H1 (cell line): ENCODE results near the gene OTOGL. TPM values are rescaled to one million over a fixed set of nuclear protein-coding genes. Genes with fewer than 3 reads are reported as not detected.
A peak's percentile ranks its signal among the peaks of the same experiment; 100 is the strongest.

Experiments
- HDAC2 ChIP-seq, 2 experiments: fragments of 300-600 bp in 1 of 2; sonication (generic) in 1 of 2; IDR thresholded peaks; 2 replicates each; pipeline ENCODE4 v1.6.1; 2011 to 2012; ENCODE audit warnings: low read depth in 2 of 2, low read length in 2 of 2, mild to moderate bottlenecking in 2 of 2, moderate library complexity in 2 of 2, borderline replicate concordance in 1 of 2, inconsistent platforms in 1 of 2
- polyA plus RNA-seq, 7 experiments: library from polyadenylated mRNA; depleted of rRNA in 3 of 7; stranded (reverse) in 5 of 7; unstranded in 2 of 7; fragments of >200 nt in 5 of 7; fragments of 200-250 nt in 2 of 7; gene quantifications; 1 replicate in 5 of 7; 2 replicates in 1 of 7; 4 replicates in 1 of 7; pipeline versions ENCODE4 v1.2.1 to v1.2.3, GENCODE V29; 2011 to 2013; ENCODE audit warnings: missing spikeins in 2 of 7, mixed read lengths in 2 of 7
- total RNA-seq: library from RNA; stranded (reverse); fragmentation: NEBNext Ultra II Directional; extraction: Animal tissue kit (Norgen Biotek cat#: 25700); gene quantifications from 2 replicates; pipeline ENCODE4 v1.2.1, GENCODE V29; 2021
- TF ChIP-seq, protein P1 (sequence below): fragments of 300-600 bp; sonication (generic); IDR thresholded peaks from 2 replicates; pipeline ENCODE4 v1.7.1; 2012; ENCODE audit warnings: low read length, moderate library complexity, mild to moderate bottlenecking, inconsistent platforms; ENCODE audit not compliant: insufficient replicate concordance

OTOGL gene
- total and polyA plus RNA-seq, 2 of the 8 experiments (the other 6 are each of a cell fraction or from before 2014, with no cell fraction given) = 0.12 to 0.17 TPM

- TF ChIP-seq, protein P1, sequence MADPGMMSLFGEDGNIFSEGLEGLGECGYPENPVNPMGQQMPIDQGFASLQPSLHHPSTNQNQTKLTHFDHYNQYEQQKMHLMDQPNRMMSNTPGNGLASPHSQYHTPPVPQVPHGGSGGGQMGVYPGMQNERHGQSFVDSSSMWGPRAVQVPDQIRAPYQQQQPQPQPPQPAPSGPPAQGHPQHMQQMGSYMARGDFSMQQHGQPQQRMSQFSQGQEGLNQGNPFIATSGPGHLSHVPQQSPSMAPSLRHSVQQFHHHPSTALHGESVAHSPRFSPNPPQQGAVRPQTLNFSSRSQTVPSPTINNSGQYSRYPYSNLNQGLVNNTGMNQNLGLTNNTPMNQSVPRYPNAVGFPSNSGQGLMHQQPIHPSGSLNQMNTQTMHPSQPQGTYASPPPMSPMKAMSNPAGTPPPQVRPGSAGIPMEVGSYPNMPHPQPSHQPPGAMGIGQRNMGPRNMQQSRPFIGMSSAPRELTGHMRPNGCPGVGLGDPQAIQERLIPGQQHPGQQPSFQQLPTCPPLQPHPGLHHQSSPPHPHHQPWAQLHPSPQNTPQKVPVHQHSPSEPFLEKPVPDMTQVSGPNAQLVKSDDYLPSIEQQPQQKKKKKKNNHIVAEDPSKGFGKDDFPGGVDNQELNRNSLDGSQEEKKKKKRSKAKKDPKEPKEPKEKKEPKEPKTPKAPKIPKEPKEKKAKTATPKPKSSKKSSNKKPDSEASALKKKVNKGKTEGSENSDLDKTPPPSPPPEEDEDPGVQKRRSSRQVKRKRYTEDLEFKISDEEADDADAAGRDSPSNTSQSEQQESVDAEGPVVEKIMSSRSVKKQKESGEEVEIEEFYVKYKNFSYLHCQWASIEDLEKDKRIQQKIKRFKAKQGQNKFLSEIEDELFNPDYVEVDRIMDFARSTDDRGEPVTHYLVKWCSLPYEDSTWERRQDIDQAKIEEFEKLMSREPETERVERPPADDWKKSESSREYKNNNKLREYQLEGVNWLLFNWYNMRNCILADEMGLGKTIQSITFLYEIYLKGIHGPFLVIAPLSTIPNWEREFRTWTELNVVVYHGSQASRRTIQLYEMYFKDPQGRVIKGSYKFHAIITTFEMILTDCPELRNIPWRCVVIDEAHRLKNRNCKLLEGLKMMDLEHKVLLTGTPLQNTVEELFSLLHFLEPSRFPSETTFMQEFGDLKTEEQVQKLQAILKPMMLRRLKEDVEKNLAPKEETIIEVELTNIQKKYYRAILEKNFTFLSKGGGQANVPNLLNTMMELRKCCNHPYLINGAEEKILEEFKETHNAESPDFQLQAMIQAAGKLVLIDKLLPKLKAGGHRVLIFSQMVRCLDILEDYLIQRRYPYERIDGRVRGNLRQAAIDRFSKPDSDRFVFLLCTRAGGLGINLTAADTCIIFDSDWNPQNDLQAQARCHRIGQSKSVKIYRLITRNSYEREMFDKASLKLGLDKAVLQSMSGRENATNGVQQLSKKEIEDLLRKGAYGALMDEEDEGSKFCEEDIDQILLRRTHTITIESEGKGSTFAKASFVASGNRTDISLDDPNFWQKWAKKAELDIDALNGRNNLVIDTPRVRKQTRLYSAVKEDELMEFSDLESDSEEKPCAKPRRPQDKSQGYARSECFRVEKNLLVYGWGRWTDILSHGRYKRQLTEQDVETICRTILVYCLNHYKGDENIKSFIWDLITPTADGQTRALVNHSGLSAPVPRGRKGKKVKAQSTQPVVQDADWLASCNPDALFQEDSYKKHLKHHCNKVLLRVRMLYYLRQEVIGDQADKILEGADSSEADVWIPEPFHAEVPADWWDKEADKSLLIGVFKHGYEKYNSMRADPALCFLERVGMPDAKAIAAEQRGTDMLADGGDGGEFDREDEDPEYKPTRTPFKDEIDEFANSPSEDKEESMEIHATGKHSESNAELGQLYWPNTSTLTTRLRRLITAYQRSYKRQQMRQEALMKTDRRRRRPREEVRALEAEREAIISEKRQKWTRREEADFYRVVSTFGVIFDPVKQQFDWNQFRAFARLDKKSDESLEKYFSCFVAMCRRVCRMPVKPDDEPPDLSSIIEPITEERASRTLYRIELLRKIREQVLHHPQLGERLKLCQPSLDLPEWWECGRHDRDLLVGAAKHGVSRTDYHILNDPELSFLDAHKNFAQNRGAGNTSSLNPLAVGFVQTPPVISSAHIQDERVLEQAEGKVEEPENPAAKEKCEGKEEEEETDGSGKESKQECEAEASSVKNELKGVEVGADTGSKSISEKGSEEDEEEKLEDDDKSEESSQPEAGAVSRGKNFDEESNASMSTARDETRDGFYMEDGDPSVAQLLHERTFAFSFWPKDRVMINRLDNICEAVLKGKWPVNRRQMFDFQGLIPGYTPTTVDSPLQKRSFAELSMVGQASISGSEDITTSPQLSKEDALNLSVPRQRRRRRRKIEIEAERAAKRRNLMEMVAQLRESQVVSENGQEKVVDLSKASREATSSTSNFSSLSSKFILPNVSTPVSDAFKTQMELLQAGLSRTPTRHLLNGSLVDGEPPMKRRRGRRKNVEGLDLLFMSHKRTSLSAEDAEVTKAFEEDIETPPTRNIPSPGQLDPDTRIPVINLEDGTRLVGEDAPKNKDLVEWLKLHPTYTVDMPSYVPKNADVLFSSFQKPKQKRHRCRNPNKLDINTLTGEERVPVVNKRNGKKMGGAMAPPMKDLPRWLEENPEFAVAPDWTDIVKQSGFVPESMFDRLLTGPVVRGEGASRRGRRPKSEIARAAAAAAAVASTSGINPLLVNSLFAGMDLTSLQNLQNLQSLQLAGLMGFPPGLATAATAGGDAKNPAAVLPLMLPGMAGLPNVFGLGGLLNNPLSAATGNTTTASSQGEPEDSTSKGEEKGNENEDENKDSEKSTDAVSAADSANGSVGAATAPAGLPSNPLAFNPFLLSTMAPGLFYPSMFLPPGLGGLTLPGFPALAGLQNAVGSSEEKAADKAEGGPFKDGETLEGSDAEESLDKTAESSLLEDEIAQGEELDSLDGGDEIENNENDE = peak; percentile 88
- TF ChIP-seq HDAC2 (IDR thresholded peaks at IDR 0.05; ENCODE audit: borderline replicate concordance in 1 of 2, low read depth in 2 of 2, low read length in 2 of 2) = 0 out of 4 replicates have a peak, but pooled peaks of 1 of the 2 experiments have one; percentile 35
These were observed 220.9 kb downstream of the OTOGL start (continued) for GRCh38 chr12:80320121-80320678.
